ENCODE measurements around the gene TNK2.

TNK2 gene

GRCh38 chr3:195844671-195845218 lies 63.6 kb downstream of the TNK2 start:
- DNase-seq (ENCODE audit: low read depth) = no peak

GRCh38 chr3:195839260-195840010 lies 68.9 kb downstream of the TNK2 start:
- no peak for TF ChIP-seq CTCF (conservative IDR thresholded peaks at IDR 0.05; ENCODE audit: low read depth, low read length)
- no peak overlapping the region for H3K4me3 ChIP-seq (ENCODE audit: low read length)
- no peak for DNase-seq (ENCODE audit: low read depth)

More at GRCh38 chr3:195844671-195845218, 63.6 kb downstream of the TNK2 start:
- H3K4me3 ChIP-seq (ENCODE audit: low read length) = no peak overlapping the region
- TF ChIP-seq CTCF (conservative IDR thresholded peaks at IDR 0.05; ENCODE audit: low read depth, low read length) = no peak

- no peak for DNase-seq (ENCODE audit: low read depth)
- no peak overlapping the region for H3K4me3 ChIP-seq (ENCODE audit: low read length)
- no peak for TF ChIP-seq CTCF (conservative IDR thresholded peaks at IDR 0.05; ENCODE audit: low read depth, low read length)
Observed at GRCh38 chr3:195838714-195839113, 69.6 kb downstream of the TNK2 start.

- H3K4me3 ChIP-seq (ENCODE audit: low read length) = no peak overlapping the region
- no peak for TF ChIP-seq CTCF (conservative IDR thresholded peaks at IDR 0.05; ENCODE audit: low read depth, low read length)
- DNase-seq (ENCODE audit: low read depth) = no peak
Observed at GRCh38 chr3:195836476-195837135, 71.7 kb downstream of the TNK2 start.

- no peak for TF ChIP-seq CTCF (conservative IDR thresholded peaks at IDR 0.05; ENCODE audit: low read depth, low read length)
- no peak overlapping the region for H3K4me3 ChIP-seq (ENCODE audit: low read length)
- no peak for DNase-seq (ENCODE audit: low read depth)
Observed at GRCh38 chr3:195835791-195836190, 72.6 kb downstream of the TNK2 start.

- no peak for TF ChIP-seq CTCF (conservative IDR thresholded peaks at IDR 0.05; ENCODE audit: low read depth, low read length)
- H3K4me3 ChIP-seq (ENCODE audit: low read length) = no peak overlapping the region
- no peak for DNase-seq (ENCODE audit: low read depth)
Observed at GRCh38 chr3:195834675-195835583, 73.4 kb downstream of the TNK2 start.
